Hepatocyte (in vitro differentiated cells): ENCODE results near the gene RASGRF2. TPM values are rescaled to one million over a fixed set of nuclear protein-coding genes. Genes with fewer than 3 reads are reported as not detected.

ENCODE experiments used
- DNase-seq: peaks from one replicate; pipeline ENCODE4 v3.0.0-alpha.2; 2016; ENCODE audit warnings: low spot score
- H2AFZ ChIP-seq: fragments of 200-600 bp; sonication (generic); 2 replicates; pipeline ENCODE4 v1.6.0; 2016; ENCODE audit warnings: antibody characterized with exemption, mild to moderate bottlenecking
- H3K27ac ChIP-seq: fragments of 200-600 bp; sonication (generic); 2 replicates; pipeline ENCODE4 v1.5.1; 2016; ENCODE audit warnings: mild to moderate bottlenecking
- H3K27me3 ChIP-seq: fragments of 200-600 bp; sonication (generic); 2 replicates; pipeline ENCODE4 v1.6.1; 2016
- H3K36me3 ChIP-seq: fragments of 200-600 bp; sonication (generic); replicated peaks from 2 replicates; pipeline ENCODE4 v1.5.1; 2016; ENCODE audit warnings: low read depth; ENCODE audit not compliant: insufficient read depth
- H3K4me1 ChIP-seq: fragments of 200-600 bp; sonication (generic); 2 replicates; pipeline ENCODE4 v1.5.1; 2016; ENCODE audit warnings: mild to moderate bottlenecking, moderate library complexity; ENCODE audit not compliant: insufficient read depth
- H3K4me2 ChIP-seq: fragments of 200-600 bp; sonication (generic); 2 replicates; pipeline ENCODE4 v1.6.0; 2016
- H3K4me3 ChIP-seq: fragments of 200-600 bp; sonication (generic); 2 replicates; pipeline ENCODE4 v1.5.1; 2016; ENCODE audit warnings: mild to moderate bottlenecking
- H3K79me2 ChIP-seq: fragments of 200-600 bp; sonication (generic); 2 replicates; pipeline ENCODE4 v1.6.0; 2017; ENCODE audit warnings: mild to moderate bottlenecking
- H3K9me2 ChIP-seq: fragments of 200-600 bp; sonication (generic); replicated peaks from 2 replicates; pipeline ENCODE4 v1.6.0; 2017; ENCODE audit warnings: mild to moderate bottlenecking; ENCODE audit not compliant: insufficient read depth
- H3K9me3 ChIP-seq: fragments of 200-600 bp; sonication (generic); 2 replicates; pipeline ENCODE4 v1.5.1; 2016; ENCODE audit warnings: low read depth, mild to moderate bottlenecking
- H4K20me1 ChIP-seq: fragments of 200-600 bp; sonication (generic); 2 replicates; pipeline ENCODE4 v1.6.0; 2016; ENCODE audit warnings: mild to moderate bottlenecking; ENCODE audit not compliant: insufficient read depth, poor library complexity, severe bottlenecking
- EZH2 ChIP-seq: fragments of 200-600 bp; sonication (generic); IDR thresholded peaks from 2 replicates; pipeline ENCODE4 v1.6.1; 2016; ENCODE audit warnings: antibody characterized with exemption, mild to moderate bottlenecking, borderline replicate concordance
- EZH2phosphoT487 ChIP-seq: fragments of 200-600 bp; sonication (generic); IDR thresholded peaks from one replicate; pipeline ENCODE4 v1.6.1; 2018; ENCODE audit warnings: antibody characterized with exemption, mild to moderate bottlenecking, low read depth, moderate library complexity; ENCODE audit not compliant: unreplicated experiment, severe bottlenecking
- WGBS: methylation state at CpG from one replicate; pipeline ENCODE4 v1.1.6; 2016; ENCODE audit warnings: low lambda C conversion rate; ENCODE audit errors: missing lambda C conversion rate; 5-methylcytosine and 5-hydroxymethylcytosine counted together
- polyA plus RNA-seq: library from polyadenylated mRNA; unstranded; fragments of >200 nt; fragmentation: Nextera tagmentation; extraction: Ambion mirVana; gene quantifications from 2 replicates; pipeline ENCODE4 v1.2.1, GENCODE V29; 2016
- total RNA-seq: library from RNA; depleted of rRNA; stranded (reverse); fragments of >200 nt; gene quantifications from 2 replicates; pipeline ENCODE4 v1.2.3, GENCODE V29; 2014
- TF ChIP-seq, protein P1 (sequence below): fragments of 200-600 bp; sonication (generic); IDR thresholded peaks from 2 replicates; pipeline ENCODE4 v1.5.1; 2016; ENCODE audit warnings: antibody characterized with exemption, mild to moderate bottlenecking; ENCODE audit not compliant: poor library complexity

Gene RASGRF2
- total and polyA plus RNA-seq, 2 experiments from 2014 or later, result 2.0 to 3.3 TPM

GRCh38 chr5:81242906-81243436 is 282.8 kb downstream of the RASGRF2 start:
- Histone ChIP-seq H3K27ac (peak overlapping the region; percentile 37), H3K9me2 (no peaks in the 10 kb centered on the region), H3K4me1 (peaks cover 34% of the 10 kb centered on the region), H4K20me1 (no peaks in the 10 kb centered on the region), H3K27me3 (no peaks in the 10 kb centered on the region), H3K9me3 (no peaks in the 10 kb centered on the region), H3K4me3 (no peak overlapping the region), H3K4me2 (no peak overlapping the region), H3K36me3 (no peaks in the 10 kb centered on the region), H2AFZ (no peak overlapping the region), H3K79me2 (no peaks in the 10 kb centered on the region)
- WGBS, result 63% methylated on average over 4 of the region's 4 CpGs
- TF ChIP-seq, protein P1, sequence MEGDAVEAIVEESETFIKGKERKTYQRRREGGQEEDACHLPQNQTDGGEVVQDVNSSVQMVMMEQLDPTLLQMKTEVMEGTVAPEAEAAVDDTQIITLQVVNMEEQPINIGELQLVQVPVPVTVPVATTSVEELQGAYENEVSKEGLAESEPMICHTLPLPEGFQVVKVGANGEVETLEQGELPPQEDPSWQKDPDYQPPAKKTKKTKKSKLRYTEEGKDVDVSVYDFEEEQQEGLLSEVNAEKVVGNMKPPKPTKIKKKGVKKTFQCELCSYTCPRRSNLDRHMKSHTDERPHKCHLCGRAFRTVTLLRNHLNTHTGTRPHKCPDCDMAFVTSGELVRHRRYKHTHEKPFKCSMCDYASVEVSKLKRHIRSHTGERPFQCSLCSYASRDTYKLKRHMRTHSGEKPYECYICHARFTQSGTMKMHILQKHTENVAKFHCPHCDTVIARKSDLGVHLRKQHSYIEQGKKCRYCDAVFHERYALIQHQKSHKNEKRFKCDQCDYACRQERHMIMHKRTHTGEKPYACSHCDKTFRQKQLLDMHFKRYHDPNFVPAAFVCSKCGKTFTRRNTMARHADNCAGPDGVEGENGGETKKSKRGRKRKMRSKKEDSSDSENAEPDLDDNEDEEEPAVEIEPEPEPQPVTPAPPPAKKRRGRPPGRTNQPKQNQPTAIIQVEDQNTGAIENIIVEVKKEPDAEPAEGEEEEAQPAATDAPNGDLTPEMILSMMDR, result no peak
- TF ChIP-seq EZH2 (no peak), EZH2phosphoT487 (no peak)
- no peak for DNase-seq

DNA sequence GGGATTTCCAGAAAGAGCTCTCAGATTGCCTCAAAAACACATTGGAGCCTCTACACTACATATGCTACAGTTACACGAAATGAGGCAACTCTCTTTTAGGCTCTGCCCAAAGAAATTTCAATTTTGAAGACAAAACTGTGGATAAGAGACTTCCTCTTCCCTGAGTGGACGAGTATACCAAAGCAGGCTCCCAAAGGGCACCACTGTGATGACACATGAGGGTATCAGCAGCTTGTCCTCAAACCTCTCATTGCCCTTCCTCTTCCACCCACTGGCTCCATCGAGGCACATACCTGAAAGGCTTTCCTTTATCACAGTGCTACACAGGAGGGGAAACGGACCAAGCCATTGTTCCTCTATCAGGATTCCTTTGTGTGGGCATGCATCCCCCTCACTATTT is 284.3 kb downstream of the RASGRF2 start:
- Histone ChIP-seq H3K36me3 (no peaks in the 10 kb centered on the region), H3K9me2 (no peaks in the 10 kb centered on the region), H3K9me3 (no peaks in the 10 kb centered on the region), H3K27me3 (no peaks in the 10 kb centered on the region), H3K4me2 (no peak overlapping the region), H2AFZ (no peak overlapping the region), H3K4me1 (peaks cover 36% of the 10 kb centered on the region), H3K27ac (no peak overlapping the region), H3K79me2 (no peaks in the 10 kb centered on the region), H4K20me1 (no peaks in the 10 kb centered on the region), H3K4me3 (no peak overlapping the region)
- TF ChIP-seq, protein P1, result no peak
- TF ChIP-seq EZH2 (no peak), EZH2phosphoT487 (no peak)
- DNase-seq, result no peak
- WGBS, result 85% methylated on average over 4 of the region's 4 CpGs

DNA sequence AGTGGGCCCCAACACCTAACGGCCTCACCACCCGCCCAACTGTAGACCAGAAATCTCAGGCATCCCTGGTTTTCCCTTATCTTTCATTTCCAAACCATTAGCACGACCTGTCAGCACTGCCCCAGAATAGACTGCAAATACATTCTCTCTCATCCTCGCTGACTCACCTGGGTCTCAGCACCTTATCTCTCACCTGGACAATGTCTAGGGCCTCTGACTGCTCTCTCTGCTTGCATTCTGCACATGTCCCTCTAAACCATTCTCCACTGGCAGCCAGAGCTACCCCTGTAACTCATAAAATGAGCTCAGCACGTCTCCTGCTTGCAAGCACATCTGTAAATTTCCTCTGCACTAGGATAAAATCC is 285.7 kb downstream of the RASGRF2 start:
- TF ChIP-seq, protein P1, result no peak
- TF ChIP-seq EZH2, result no peak
- TF ChIP-seq EZH2phosphoT487, result no peak
- Histone ChIP-seq H2AFZ (no peak overlapping the region), H3K4me1 (peaks cover 36% of the 10 kb centered on the region), H3K4me2 (peak overlapping the region; percentile 22), H3K4me3 (no peak overlapping the region), H3K79me2 (no peaks in the 10 kb centered on the region), H3K27me3 (no peaks in the 10 kb centered on the region), H3K9me3 (no peaks in the 10 kb centered on the region), H4K20me1 (no peaks in the 10 kb centered on the region), H3K27ac (peak overlapping the region; percentile 80), H3K36me3 (no peaks in the 10 kb centered on the region), H3K9me2 (no peaks in the 10 kb centered on the region)
- peak; percentile 70 for DNase-seq
- WGBS, result 32% methylated on average over 5 of the region's 5 CpGs
